ENCODE measurements around the gene PDK2.

GRCh38 chr17:50064253-50065001 is 30.7 kb upstream of the PDK2 start:
- no peak for TF ChIP-seq EZH2 (IDR thresholded peaks at IDR 0.05; ENCODE audit: insufficient read depth, poor library complexity, severe bottlenecking)
- TF ChIP-seq EZH2phosphoT487 (IDR thresholded peaks at IDR 0.05; ENCODE audit: insufficient read depth, low read depth), result no peak

Measured in GM23248 (cell line).